ENCODE results near the gene CMTM6.

DNA sequence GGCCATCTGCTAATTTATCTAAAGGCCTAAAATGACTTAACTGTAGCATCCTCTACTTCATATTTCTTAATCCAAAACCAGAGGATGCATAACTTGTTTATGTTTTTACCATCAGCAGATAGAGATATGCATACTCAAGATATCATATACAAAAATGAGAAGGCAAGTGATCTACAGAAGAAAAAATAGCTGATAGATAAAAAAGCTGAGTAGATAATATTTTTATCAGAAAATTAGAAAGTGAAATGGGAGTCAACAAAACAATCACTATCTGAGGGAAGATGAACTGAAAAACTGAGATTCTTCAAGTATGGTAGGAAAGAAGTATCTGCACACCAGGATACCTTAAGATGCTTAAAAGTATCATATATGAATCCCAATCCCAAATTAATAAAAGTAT, 42.7 kb upstream of the CMTM6 start:
- TF ChIP-seq, protein P1, sequence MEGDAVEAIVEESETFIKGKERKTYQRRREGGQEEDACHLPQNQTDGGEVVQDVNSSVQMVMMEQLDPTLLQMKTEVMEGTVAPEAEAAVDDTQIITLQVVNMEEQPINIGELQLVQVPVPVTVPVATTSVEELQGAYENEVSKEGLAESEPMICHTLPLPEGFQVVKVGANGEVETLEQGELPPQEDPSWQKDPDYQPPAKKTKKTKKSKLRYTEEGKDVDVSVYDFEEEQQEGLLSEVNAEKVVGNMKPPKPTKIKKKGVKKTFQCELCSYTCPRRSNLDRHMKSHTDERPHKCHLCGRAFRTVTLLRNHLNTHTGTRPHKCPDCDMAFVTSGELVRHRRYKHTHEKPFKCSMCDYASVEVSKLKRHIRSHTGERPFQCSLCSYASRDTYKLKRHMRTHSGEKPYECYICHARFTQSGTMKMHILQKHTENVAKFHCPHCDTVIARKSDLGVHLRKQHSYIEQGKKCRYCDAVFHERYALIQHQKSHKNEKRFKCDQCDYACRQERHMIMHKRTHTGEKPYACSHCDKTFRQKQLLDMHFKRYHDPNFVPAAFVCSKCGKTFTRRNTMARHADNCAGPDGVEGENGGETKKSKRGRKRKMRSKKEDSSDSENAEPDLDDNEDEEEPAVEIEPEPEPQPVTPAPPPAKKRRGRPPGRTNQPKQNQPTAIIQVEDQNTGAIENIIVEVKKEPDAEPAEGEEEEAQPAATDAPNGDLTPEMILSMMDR (IDR thresholded peaks at IDR 0.05): no peak
- TF ChIP-seq, protein P2, sequence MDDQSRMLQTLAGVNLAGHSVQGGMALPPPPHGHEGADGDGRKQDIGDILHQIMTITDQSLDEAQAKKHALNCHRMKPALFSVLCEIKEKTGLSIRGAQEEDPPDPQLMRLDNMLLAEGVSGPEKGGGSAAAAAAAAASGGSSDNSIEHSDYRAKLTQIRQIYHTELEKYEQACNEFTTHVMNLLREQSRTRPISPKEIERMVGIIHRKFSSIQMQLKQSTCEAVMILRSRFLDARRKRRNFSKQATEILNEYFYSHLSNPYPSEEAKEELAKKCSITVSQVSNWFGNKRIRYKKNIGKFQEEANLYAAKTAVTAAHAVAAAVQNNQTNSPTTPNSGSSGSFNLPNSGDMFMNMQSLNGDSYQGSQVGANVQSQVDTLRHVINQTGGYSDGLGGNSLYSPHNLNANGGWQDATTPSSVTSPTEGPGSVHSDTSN (IDR thresholded peaks at IDR 0.05): no peak
- TF ChIP-seq GATA2 (CRISPR knock-in tag; IDR thresholded peaks at IDR 0.05) (no peak), TAF1 (IDR thresholded peaks at IDR 0.05; ENCODE audit: borderline replicate concordance, low read depth, low read length) (no peak), TCF12 (IDR thresholded peaks at IDR 0.05) (no peak), POLR2AphosphoS5 (IDR thresholded peaks at IDR 0.05; ENCODE audit: low read depth, low read length) (no peak), GABPA (IDR thresholded peaks at IDR 0.05; ENCODE audit: low read depth) (no peak), ELF1 (IDR thresholded peaks at IDR 0.05) (no peak)
- TF ChIP-seq, protein P3, sequence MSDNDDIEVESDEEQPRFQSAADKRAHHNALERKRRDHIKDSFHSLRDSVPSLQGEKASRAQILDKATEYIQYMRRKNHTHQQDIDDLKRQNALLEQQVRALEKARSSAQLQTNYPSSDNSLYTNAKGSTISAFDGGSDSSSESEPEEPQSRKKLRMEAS (IDR thresholded peaks at IDR 0.05; ENCODE audit: low read depth): no peak
- TF ChIP-seq, protein P4, sequence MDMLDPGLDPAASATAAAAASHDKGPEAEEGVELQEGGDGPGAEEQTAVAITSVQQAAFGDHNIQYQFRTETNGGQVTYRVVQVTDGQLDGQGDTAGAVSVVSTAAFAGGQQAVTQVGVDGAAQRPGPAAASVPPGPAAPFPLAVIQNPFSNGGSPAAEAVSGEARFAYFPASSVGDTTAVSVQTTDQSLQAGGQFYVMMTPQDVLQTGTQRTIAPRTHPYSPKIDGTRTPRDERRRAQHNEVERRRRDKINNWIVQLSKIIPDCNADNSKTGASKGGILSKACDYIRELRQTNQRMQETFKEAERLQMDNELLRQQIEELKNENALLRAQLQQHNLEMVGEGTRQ (IDR thresholded peaks at IDR 0.05; ENCODE audit: borderline replicate concordance, low read depth, low read length): no peak
